ENCODE measurements around the gene SMARCA2.

DNA sequence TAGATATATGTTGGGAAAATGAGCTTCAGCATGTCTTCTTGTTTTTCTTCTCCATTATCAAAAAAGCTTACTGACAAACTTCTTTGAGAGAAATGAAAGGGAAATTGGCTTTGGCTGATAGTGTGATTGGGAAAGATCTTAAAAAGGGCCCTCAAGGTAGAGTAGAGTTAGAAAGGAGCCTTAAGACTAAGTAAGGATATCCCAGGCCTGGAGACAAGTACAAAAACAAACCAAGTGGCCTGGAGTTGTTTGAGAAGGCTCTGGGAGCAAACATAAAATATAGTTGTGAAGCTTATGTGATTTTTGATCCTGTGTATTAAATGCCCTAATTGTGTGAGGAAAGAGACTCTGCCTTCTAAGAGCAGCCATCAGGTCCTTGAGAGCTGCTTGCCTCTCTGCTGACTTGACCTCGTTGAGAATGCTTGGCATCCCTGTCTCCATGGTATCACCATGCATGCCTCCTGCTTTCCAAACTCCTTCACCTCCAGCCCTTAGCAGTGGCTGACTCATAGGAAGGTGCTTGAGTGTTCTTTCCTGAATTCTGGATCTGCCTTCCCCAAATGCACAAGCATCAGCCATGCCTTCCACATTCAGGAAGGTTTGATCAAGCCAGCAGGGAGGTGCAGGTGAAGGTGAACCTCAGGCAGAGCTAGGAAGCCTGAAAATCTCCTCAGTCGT is 78.9 kb downstream of the SMARCA2 start:
- no peak for TF ChIP-seq CTCF (IDR thresholded peaks at IDR 0.05; ENCODE audit: low read depth, low read length)
- TF ChIP-seq EZH2phosphoT487 (IDR thresholded peaks at IDR 0.05; ENCODE audit: low read depth), result no peak

All from OCI-LY3 (cell line).